ENCODE results near the gene TBC1D22A.

DNA sequence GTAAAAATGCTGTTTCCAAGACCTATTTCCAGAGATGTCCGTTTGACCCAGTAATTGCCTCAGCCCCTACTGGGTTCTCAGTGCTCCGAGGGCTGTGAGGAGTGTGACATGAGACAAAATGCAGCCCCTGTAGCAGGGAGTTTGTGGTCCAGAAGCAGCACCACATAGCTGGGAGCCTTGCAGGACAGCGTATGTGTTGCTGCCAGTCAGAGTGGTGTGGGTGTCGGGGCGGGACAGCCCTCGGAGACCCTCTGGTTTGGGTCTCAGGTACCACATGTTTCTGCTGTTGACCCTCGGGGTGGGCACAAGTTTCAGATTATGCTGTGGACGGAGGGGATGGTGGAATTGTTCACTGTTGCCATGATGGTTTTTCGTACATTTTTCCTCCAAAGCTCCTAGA is 17.2 kb downstream of the TBC1D22A start:
- TF ChIP-seq, protein P1, sequence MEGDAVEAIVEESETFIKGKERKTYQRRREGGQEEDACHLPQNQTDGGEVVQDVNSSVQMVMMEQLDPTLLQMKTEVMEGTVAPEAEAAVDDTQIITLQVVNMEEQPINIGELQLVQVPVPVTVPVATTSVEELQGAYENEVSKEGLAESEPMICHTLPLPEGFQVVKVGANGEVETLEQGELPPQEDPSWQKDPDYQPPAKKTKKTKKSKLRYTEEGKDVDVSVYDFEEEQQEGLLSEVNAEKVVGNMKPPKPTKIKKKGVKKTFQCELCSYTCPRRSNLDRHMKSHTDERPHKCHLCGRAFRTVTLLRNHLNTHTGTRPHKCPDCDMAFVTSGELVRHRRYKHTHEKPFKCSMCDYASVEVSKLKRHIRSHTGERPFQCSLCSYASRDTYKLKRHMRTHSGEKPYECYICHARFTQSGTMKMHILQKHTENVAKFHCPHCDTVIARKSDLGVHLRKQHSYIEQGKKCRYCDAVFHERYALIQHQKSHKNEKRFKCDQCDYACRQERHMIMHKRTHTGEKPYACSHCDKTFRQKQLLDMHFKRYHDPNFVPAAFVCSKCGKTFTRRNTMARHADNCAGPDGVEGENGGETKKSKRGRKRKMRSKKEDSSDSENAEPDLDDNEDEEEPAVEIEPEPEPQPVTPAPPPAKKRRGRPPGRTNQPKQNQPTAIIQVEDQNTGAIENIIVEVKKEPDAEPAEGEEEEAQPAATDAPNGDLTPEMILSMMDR (IDR thresholded peaks at IDR 0.05), result no peak
- TF ChIP-seq POLR2A (IDR thresholded peaks at IDR 0.05), result no peak
- TF ChIP-seq POLR2AphosphoS5 (IDR thresholded peaks at IDR 0.05), result no peak
